Peyer's patch (tissue), 4 donors: ENCODE measurements around the gene SPATA31D1.

Source experiments
- CTCF ChIP-seq, 6 experiments: fragments of 450-650 bp in 4 of 6; fragments of 200-600 bp in 2 of 6; sonication (generic) in 1 of 6; IDR thresholded peaks; one replicate each; pipeline ENCODE4 v1.5.1; 2017 to 2019; ENCODE audit warnings: antibody characterized with exemption in 6 of 6, mild to moderate bottlenecking in 3 of 6, moderate library complexity in 1 of 6
- POLR2A ChIP-seq, 2 donors: fragments of 450-650 bp; IDR thresholded peaks; one replicate each; pipeline ENCODE4 v1.5.1; 2017; ENCODE audit warnings: antibody characterized with exemption in 2 of 2, mild to moderate bottlenecking in 2 of 2, moderate library complexity in 2 of 2

- TF ChIP-seq CTCF (IDR thresholded peaks at IDR 0.05) (no peak), POLR2A (IDR thresholded peaks at IDR 0.05) (no peak)
Measured at GRCh38 chr9:82010711-82011110, 22.1 kb downstream of the SPATA31D1 start.
